Measurements from ENCODE around the gene FRMD5.

- TF ChIP-seq, protein P1, sequence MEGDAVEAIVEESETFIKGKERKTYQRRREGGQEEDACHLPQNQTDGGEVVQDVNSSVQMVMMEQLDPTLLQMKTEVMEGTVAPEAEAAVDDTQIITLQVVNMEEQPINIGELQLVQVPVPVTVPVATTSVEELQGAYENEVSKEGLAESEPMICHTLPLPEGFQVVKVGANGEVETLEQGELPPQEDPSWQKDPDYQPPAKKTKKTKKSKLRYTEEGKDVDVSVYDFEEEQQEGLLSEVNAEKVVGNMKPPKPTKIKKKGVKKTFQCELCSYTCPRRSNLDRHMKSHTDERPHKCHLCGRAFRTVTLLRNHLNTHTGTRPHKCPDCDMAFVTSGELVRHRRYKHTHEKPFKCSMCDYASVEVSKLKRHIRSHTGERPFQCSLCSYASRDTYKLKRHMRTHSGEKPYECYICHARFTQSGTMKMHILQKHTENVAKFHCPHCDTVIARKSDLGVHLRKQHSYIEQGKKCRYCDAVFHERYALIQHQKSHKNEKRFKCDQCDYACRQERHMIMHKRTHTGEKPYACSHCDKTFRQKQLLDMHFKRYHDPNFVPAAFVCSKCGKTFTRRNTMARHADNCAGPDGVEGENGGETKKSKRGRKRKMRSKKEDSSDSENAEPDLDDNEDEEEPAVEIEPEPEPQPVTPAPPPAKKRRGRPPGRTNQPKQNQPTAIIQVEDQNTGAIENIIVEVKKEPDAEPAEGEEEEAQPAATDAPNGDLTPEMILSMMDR (IDR thresholded peaks at IDR 0.05; ENCODE audit: low read length): no peak
- TF ChIP-seq EZH2phosphoT487 (IDR thresholded peaks at IDR 0.05; ENCODE audit: low read length): no peak
- no peak for TF ChIP-seq EZH2 (optimal IDR thresholded peaks at IDR 0.05; ENCODE audit: low read depth, low read length)
Measured at GRCh38 chr15:43889042-43889441, 306.0 kb downstream of the FRMD5 start.

All from MM.1S (cell line).